Measurements from ENCODE around the gene ANXA2R. TPM values are rescaled to one million over a fixed set of nuclear protein-coding genes. Genes with fewer than 3 reads are reported as not detected.

Gene ANXA2R
- total and polyA plus RNA-seq, 2 of the 13 experiments (the other 11 are each of a cell fraction or from before 2014, with no cell fraction given), result 0.95 to 1.3 TPM

DNA sequence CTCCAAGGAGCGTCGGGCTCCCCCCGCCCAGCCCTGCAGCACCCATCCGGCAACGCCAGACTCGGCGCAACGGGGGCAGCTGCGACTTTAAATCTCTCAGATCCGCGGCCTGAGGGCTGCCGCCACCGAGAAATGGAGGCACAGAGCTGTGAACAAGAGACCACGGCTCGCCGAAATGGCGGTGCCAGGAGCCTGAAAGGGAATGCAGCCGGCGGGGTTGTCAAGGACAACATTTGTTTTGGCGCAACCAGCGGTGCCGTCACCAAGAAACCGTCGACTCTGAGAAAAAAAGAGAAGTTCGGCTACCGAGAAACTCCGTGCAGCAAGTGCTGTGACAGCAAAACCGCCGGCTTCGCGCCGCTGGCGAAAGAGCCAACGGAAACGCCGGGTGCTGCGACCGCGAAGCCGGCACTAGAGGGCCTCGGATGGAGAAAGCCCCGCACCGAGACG, 2.1 kb upstream of the ANXA2R start (continued):
- TF ChIP-seq, protein P1, sequence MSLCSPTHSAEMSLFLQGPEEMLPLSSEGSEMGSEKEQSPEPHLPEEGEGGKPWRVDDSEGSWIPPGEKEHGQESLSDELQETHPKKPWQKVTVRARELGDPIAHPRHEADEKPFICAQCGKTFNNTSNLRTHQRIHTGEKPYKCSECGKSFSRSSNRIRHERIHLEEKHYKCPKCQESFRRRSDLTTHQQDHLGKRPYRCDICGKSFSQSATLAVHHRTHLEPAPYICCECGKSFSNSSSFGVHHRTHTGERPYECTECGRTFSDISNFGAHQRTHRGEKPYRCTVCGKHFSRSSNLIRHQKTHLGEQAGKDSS (CRISPR knock-in tag; IDR thresholded peaks at IDR 0.05; ENCODE audit: borderline replicate concordance, low read depth), result 0 out of 2 replicates have a peak, but pooled peaks have one; percentile 6
- TF ChIP-seq RFX3 (CRISPR knock-in tag; IDR thresholded peaks at IDR 0.05) (no peak), ZFX (CRISPR knock-in tag; IDR thresholded peaks at IDR 0.05; ENCODE audit: low read depth) (peak; percentile 60; the same call in 1 of the 2 replicates), KAT8 (CRISPR knock-in tag; IDR thresholded peaks at IDR 0.05) (no peak), CEBPG (CRISPR knock-in tag; IDR thresholded peaks at IDR 0.05) (no peak), ZFP37 (CRISPR knock-in tag; IDR thresholded peaks at IDR 0.05; ENCODE audit: borderline replicate concordance) (no peak), HNRNPUL1 (IDR thresholded peaks at IDR 0.05; ENCODE audit: low read depth, low read length) (no peak), RAD51 (IDR thresholded peaks at IDR 0.05; ENCODE audit: borderline replicate concordance) (no peak), ZNF33A (CRISPR knock-in tag; IDR thresholded peaks at IDR 0.05; ENCODE audit: borderline replicate concordance) (no peak), KLF11 (CRISPR knock-in tag; IDR thresholded peaks at IDR 0.05) (no peak), SIN3A (IDR thresholded peaks at IDR 0.05; ENCODE audit: borderline replicate concordance, low read depth, low read length) (0 out of 2 replicates have a peak, but pooled peaks have one; percentile 22), ZNF256 (CRISPR knock-in tag; conservative IDR thresholded peaks at IDR 0.05) (no peak; the same call in 1 of the 2 replicates), ATRX (CRISPR knock-in tag; IDR thresholded peaks at IDR 0.05; ENCODE audit: borderline replicate concordance) (0 out of 2 replicates have a peak, but pooled peaks have one; percentile 66)
- TF ChIP-seq, protein P2, sequence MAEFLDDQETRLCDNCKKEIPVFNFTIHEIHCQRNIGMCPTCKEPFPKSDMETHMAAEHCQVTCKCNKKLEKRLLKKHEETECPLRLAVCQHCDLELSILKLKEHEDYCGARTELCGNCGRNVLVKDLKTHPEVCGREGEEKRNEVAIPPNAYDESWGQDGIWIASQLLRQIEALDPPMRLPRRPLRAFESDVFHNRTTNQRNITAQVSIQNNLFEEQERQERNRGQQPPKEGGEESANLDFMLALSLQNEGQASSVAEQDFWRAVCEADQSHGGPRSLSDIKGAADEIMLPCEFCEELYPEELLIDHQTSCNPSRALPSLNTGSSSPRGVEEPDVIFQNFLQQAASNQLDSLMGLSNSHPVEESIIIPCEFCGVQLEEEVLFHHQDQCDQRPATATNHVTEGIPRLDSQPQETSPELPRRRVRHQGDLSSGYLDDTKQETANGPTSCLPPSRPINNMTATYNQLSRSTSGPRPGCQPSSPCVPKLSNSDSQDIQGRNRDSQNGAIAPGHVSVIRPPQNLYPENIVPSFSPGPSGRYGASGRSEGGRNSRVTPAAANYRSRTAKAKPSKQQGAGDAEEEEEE (CRISPR knock-in tag; IDR thresholded peaks at IDR 0.05; ENCODE audit: borderline replicate concordance), result 0 out of 2 replicates have a peak, but pooled peaks have one; percentile 19
- TF ChIP-seq, protein P3, sequence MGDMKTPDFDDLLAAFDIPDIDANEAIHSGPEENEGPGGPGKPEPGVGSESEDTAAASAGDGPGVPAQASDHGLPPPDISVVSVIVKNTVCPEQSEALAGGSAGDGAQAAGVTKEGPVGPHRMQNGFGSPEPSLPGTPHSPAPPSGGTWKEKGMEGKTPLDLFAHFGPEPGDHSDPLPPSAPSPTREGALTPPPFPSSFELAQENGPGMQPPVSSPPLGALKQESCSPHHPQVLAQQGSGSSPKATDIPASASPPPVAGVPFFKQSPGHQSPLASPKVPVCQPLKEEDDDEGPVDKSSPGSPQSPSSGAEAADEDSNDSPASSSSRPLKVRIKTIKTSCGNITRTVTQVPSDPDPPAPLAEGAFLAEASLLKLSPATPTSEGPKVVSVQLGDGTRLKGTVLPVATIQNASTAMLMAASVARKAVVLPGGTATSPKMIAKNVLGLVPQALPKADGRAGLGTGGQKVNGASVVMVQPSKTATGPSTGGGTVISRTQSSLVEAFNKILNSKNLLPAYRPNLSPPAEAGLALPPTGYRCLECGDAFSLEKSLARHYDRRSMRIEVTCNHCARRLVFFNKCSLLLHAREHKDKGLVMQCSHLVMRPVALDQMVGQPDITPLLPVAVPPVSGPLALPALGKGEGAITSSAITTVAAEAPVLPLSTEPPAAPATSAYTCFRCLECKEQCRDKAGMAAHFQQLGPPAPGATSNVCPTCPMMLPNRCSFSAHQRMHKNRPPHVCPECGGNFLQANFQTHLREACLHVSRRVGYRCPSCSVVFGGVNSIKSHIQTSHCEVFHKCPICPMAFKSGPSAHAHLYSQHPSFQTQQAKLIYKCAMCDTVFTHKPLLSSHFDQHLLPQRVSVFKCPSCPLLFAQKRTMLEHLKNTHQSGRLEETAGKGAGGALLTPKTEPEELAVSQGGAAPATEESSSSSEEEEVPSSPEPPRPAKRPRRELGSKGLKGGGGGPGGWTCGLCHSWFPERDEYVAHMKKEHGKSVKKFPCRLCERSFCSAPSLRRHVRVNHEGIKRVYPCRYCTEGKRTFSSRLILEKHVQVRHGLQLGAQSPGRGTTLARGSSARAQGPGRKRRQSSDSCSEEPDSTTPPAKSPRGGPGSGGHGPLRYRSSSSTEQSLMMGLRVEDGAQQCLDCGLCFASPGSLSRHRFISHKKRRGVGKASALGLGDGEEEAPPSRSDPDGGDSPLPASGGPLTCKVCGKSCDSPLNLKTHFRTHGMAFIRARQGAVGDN (CRISPR knock-in tag; IDR thresholded peaks at IDR 0.05), result peak; percentile 96
- TF ChIP-seq, protein P4, sequence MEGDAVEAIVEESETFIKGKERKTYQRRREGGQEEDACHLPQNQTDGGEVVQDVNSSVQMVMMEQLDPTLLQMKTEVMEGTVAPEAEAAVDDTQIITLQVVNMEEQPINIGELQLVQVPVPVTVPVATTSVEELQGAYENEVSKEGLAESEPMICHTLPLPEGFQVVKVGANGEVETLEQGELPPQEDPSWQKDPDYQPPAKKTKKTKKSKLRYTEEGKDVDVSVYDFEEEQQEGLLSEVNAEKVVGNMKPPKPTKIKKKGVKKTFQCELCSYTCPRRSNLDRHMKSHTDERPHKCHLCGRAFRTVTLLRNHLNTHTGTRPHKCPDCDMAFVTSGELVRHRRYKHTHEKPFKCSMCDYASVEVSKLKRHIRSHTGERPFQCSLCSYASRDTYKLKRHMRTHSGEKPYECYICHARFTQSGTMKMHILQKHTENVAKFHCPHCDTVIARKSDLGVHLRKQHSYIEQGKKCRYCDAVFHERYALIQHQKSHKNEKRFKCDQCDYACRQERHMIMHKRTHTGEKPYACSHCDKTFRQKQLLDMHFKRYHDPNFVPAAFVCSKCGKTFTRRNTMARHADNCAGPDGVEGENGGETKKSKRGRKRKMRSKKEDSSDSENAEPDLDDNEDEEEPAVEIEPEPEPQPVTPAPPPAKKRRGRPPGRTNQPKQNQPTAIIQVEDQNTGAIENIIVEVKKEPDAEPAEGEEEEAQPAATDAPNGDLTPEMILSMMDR (CRISPR knock-in tag; IDR thresholded peaks at IDR 0.05), result peak; percentile 61
- TF ChIP-seq, protein P5, sequence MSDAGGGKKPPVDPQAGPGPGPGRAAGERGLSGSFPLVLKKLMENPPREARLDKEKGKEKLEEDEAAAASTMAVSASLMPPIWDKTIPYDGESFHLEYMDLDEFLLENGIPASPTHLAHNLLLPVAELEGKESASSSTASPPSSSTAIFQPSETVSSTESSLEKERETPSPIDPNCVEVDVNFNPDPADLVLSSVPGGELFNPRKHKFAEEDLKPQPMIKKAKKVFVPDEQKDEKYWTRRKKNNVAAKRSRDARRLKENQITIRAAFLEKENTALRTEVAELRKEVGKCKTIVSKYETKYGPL (CRISPR knock-in tag; IDR thresholded peaks at IDR 0.05), result no peak
